H9 (cell line): Measurements from ENCODE around the gene CLDN2. TPM values are rescaled to one million over a fixed set of nuclear protein-coding genes. Genes with fewer than 3 reads are reported as not detected.

Experiments
- DNase-seq: peaks from one replicate; pipeline ENCODE4 v3.0.0-alpha.2; 2017
- H2AFZ ChIP-seq: one replicate; pipeline ENCODE4 v1.6.1; 2013; ENCODE audit warnings: mild to moderate bottlenecking, low read length, control low read depth, moderate library complexity
- H2AK5ac ChIP-seq: 2 replicates; pipeline ENCODE4 v1.6.1; 2013; ENCODE audit warnings: low read length, control low read depth, mixed read lengths; ENCODE audit not compliant: insufficient read length
- H2BK120ac ChIP-seq: one replicate; pipeline ENCODE4 v1.6.1; 2013; ENCODE audit warnings: low read depth, mild to moderate bottlenecking, low read length, control low read depth, inconsistent platforms; ENCODE audit not compliant: poor library complexity, severe bottlenecking
- H2BK12ac ChIP-seq: 2 replicates; pipeline ENCODE4 v1.6.1; 2013; ENCODE audit warnings: low read length, control low read depth, mixed read lengths, low read depth; ENCODE audit not compliant: insufficient read length
- H2BK15ac ChIP-seq: 2 replicates; pipeline ENCODE4 v1.6.1; 2013; ENCODE audit warnings: low read depth, low read length, control low read depth
- H2BK20ac ChIP-seq: one replicate; pipeline ENCODE4 v1.6.1; 2013; ENCODE audit warnings: low read depth, mild to moderate bottlenecking, low read length, control low read depth, inconsistent platforms; ENCODE audit not compliant: poor library complexity, severe bottlenecking
- H2BK5ac ChIP-seq: 2 replicates; pipeline ENCODE4 v1.6.1; 2013; ENCODE audit warnings: low read length, control low read depth, mixed read lengths; ENCODE audit not compliant: insufficient read length
- H3K14ac ChIP-seq: 2 replicates; pipeline ENCODE4 v1.6.1; 2013; ENCODE audit warnings: low read length, control low read depth; ENCODE audit not compliant: insufficient read depth
- H3K18ac ChIP-seq: 2 replicates; pipeline ENCODE4 v1.6.1; 2013; ENCODE audit warnings: low read depth, mild to moderate bottlenecking, mixed read lengths, low read length, control low read depth; ENCODE audit not compliant: insufficient read length
- H3K23ac ChIP-seq: 2 replicates; pipeline ENCODE4 v1.6.1; 2013; ENCODE audit warnings: low read length, control low read depth, mixed read lengths, low read depth; ENCODE audit not compliant: insufficient read length
- H3K23me2 ChIP-seq: 2 replicates; pipeline ENCODE4 v1.6.1; 2013; ENCODE audit warnings: low read depth, mild to moderate bottlenecking, mixed read lengths, low read length, control low read depth; ENCODE audit not compliant: insufficient read length, poor library complexity, severe bottlenecking
- H3K27ac ChIP-seq: 2 replicates; pipeline ENCODE4 v1.5.1; 2013; ENCODE audit warnings: low read length, control low read depth, mixed read lengths, low read depth; ENCODE audit not compliant: insufficient read length
- H3K27me3 ChIP-seq: 2 replicates; pipeline ENCODE4 v1.6.1; 2013; ENCODE audit warnings: low read length, control low read depth, inconsistent platforms; ENCODE audit not compliant: insufficient read depth
- H3K4ac ChIP-seq: 2 replicates; pipeline ENCODE4 v1.6.1; 2013; ENCODE audit warnings: low read depth, mild to moderate bottlenecking, control low read depth, inconsistent platforms, low read length, moderate library complexity
- H3K4me1 ChIP-seq: 2 replicates; pipeline ENCODE4 v1.6.1; 2013; ENCODE audit warnings: low read length, control low read depth, inconsistent platforms; ENCODE audit not compliant: insufficient read depth
- H3K4me2 ChIP-seq: 2 replicates; pipeline ENCODE4 v1.6.1; 2013; ENCODE audit warnings: low read length, control low read depth, mixed read lengths; ENCODE audit not compliant: insufficient read length, insufficient read depth
- H3K56ac ChIP-seq: 2 replicates; pipeline ENCODE4 v1.6.1; 2013; ENCODE audit warnings: low read depth, mild to moderate bottlenecking, mixed read lengths, low read length, control low read depth; ENCODE audit not compliant: insufficient read length
- H3K79me1 ChIP-seq: 2 replicates; pipeline ENCODE4 v1.6.1; 2013; ENCODE audit warnings: low read depth, mild to moderate bottlenecking, moderate library complexity, low read length, control low read depth, inconsistent platforms; ENCODE audit not compliant: insufficient read depth, poor library complexity, severe bottlenecking
- H3K79me2 ChIP-seq: 2 replicates; pipeline ENCODE4 v1.6.1; 2013; ENCODE audit warnings: low read length, control low read depth, inconsistent platforms; ENCODE audit not compliant: insufficient read depth
- H3K9ac ChIP-seq: 2 replicates; pipeline ENCODE4 v1.6.1; 2013; ENCODE audit warnings: low read length, control low read depth, mixed read lengths; ENCODE audit not compliant: insufficient read length; ENCODE audit errors: extremely low read depth
- H3K9me3 ChIP-seq: one replicate; pipeline ENCODE4 v1.6.1; 2013; ENCODE audit warnings: low read depth, low read length, inconsistent platforms; ENCODE audit not compliant: control insufficient read depth
- H3T11ph ChIP-seq: one replicate; pipeline ENCODE4 v1.6.1; 2013; ENCODE audit warnings: mild to moderate bottlenecking, low read length, control low read depth, inconsistent platforms
- H4K20me1 ChIP-seq: one replicate; pipeline ENCODE4 v1.6.1; 2013; ENCODE audit not compliant: control insufficient read depth, insufficient read length, insufficient read depth
- H4K5ac ChIP-seq: 2 replicates; pipeline ENCODE4 v1.6.1; 2013; ENCODE audit warnings: low read depth, mild to moderate bottlenecking, mixed read lengths, low read length, control low read depth; ENCODE audit not compliant: insufficient read length
- H4K8ac ChIP-seq: replicated peaks from 2 replicates; pipeline ENCODE4 v1.6.1; 2013; ENCODE audit warnings: low read length, control low read depth, mixed read lengths, low read depth; ENCODE audit not compliant: insufficient read length
- H4K91ac ChIP-seq: 2 replicates; pipeline ENCODE4 v1.6.1; 2013; ENCODE audit warnings: low read depth, mild to moderate bottlenecking, moderate library complexity, mixed read lengths, low read length, control low read depth; ENCODE audit not compliant: insufficient read length
- H3K27ac Mint-ChIP-seq, 3 experiments: 2 replicates in 2 of 3; 3 replicates in 1 of 3; pipeline ENCODE4 v1.8.0; 2020 to 2021; ENCODE audit warnings: mixed read lengths in 3 of 3, mild to moderate bottlenecking in 1 of 3, moderate library complexity in 1 of 3
- H3K27me3 Mint-ChIP-seq: 2 replicates; pipeline ENCODE4 v1.8.0; 2021; ENCODE audit warnings: low read depth, mild to moderate bottlenecking, moderate library complexity, mixed read lengths
- H3K36me3 Mint-ChIP-seq, 3 experiments: 2 replicates in 2 of 3; 3 replicates in 1 of 3; pipeline ENCODE4 v1.8.0; 2020 to 2021; ENCODE audit warnings: low read depth in 3 of 3, mixed read lengths in 3 of 3; ENCODE audit not compliant: insufficient read depth in 1 of 3
- H3K4me1 Mint-ChIP-seq, 2 experiments: 2 replicates each; pipeline ENCODE4 v1.8.0; 2020; ENCODE audit warnings: mixed read lengths in 2 of 2
- H3K4me3 Mint-ChIP-seq, 2 experiments: 2 replicates in 1 of 2; 3 replicates in 1 of 2; pipeline ENCODE4 v1.8.0; 2020 to 2021; ENCODE audit warnings: mild to moderate bottlenecking in 2 of 2, mixed read lengths in 2 of 2, moderate library complexity in 1 of 2
- H3K9me3 Mint-ChIP-seq, 2 experiments: 2 replicates in 1 of 2; 3 replicates in 1 of 2; pipeline ENCODE4 v1.8.0; 2020; ENCODE audit warnings: mild to moderate bottlenecking in 2 of 2, mixed read lengths in 2 of 2, moderate library complexity in 1 of 2
- CTCF ChIP-seq: fragments of 200-600 bp; sonication (generic); conservative IDR thresholded peaks from 3 replicates; pipeline ENCODE4 v1.8.0; 2021; ENCODE audit warnings: antibody characterized with exemption, mild to moderate bottlenecking
- WGBS: extraction: QIAGEN DNeasy Blood & Tissue Kit; methylation state at CpG from one replicate; pipeline ENCODE4 v1.1.7; 2013; ENCODE audit warnings: missing lambda C conversion rate, low lambda C conversion rate, mixed read lengths; ENCODE audit not compliant: insufficient read length; ENCODE audit errors: extremely low coverage; 5-methylcytosine and 5-hydroxymethylcytosine counted together
- total RNA-seq: library from RNA; stranded (reverse); gene quantifications from 2 replicates; pipeline ENCODE4 v1.2.1, GENCODE V29; 2021

CLDN2 gene
- total RNA-seq, 1 experiment from 2014 or later = not detected

GRCh38 chrX:106940068-106940467 is 19.9 kb downstream of the CLDN2 start:
- H3K36me3 Mint-ChIP-seq = peaks cover 0 to 12% (median 0%) of the 10 kb centered on the region in 3 experiments; a peak in 2 of 7 replicates

More at GRCh38 chrX:106940068-106940467, 19.9 kb downstream of the CLDN2 start:
- peaks cover 5% of the 10 kb centered on the region for H3K9me3 ChIP-seq
- H4K91ac ChIP-seq = no peak overlapping the region
- no peaks in the 10 kb centered on the region for H3K79me1 ChIP-seq
- Mint-ChIP-seq H3K27ac (no peak overlapping the region), H3K4me3 (no peak overlapping the region), H3K27me3 (no peaks in the 10 kb centered on the region; the same call in 1 of the 2 replicates), H3K4me1 (no peaks in the 10 kb centered on the region), H3K9me3 (peaks cover 0 to 11% of the 10 kb centered on the region in 2 experiments; a peak in 2 of 5 replicates)
- H3K4ac ChIP-seq = no peak overlapping the region
- no peak overlapping the region for H2BK120ac ChIP-seq
- no peak overlapping the region for H3K23ac ChIP-seq
- no peak overlapping the region for H3K14ac ChIP-seq
- no peak overlapping the region for H2BK5ac ChIP-seq
- no peak overlapping the region for H2BK15ac ChIP-seq
- DNase-seq = no peak
- H2BK20ac ChIP-seq = no peak overlapping the region
- TF ChIP-seq CTCF = no peak
- no peaks in the 10 kb centered on the region for H3K79me2 ChIP-seq
- no peak overlapping the region for H3K27ac ChIP-seq
- no peak overlapping the region for H4K5ac ChIP-seq
- H2BK12ac ChIP-seq = no peak overlapping the region
- H3K9ac ChIP-seq = no peak overlapping the region
- no peaks in the 10 kb centered on the region for H3K4me1 ChIP-seq
- no peak overlapping the region for H2AK5ac ChIP-seq
- no peak overlapping the region for H3K4me2 ChIP-seq
- no peaks in the 10 kb centered on the region for H3K27me3 ChIP-seq
- WGBS = no CpG with 5 or more reads among the region's 1 CpG
- H3K56ac ChIP-seq = no peak overlapping the region
- H4K8ac ChIP-seq = no peak overlapping the region
- no peaks in the 10 kb centered on the region for H4K20me1 ChIP-seq
- H3K18ac ChIP-seq = no peak overlapping the region
- no peak overlapping the region for H3T11ph ChIP-seq
- no peaks in the 10 kb centered on the region for H3K23me2 ChIP-seq
- H2AFZ ChIP-seq = no peak overlapping the region
